Measurements from ENCODE around the gene CARM1.
"Not testable (repeated sequence)": the region's sequence is repeated elsewhere in the genome, so short reads cannot be mapped to it uniquely, and the experiment has no call there.

Gene CARM1

GRCh38 chr19:10872546-10873107, 1.3 kb downstream of the CARM1 start:
- DNase-seq (ENCODE audit: low read depth, low spot score): peak; percentile 16

- DNase-seq (ENCODE audit: low read depth, low spot score): no peak
These were observed 2.7 kb downstream of the CARM1 start for GRCh38 chr19:10874024-10874423.

DNA sequence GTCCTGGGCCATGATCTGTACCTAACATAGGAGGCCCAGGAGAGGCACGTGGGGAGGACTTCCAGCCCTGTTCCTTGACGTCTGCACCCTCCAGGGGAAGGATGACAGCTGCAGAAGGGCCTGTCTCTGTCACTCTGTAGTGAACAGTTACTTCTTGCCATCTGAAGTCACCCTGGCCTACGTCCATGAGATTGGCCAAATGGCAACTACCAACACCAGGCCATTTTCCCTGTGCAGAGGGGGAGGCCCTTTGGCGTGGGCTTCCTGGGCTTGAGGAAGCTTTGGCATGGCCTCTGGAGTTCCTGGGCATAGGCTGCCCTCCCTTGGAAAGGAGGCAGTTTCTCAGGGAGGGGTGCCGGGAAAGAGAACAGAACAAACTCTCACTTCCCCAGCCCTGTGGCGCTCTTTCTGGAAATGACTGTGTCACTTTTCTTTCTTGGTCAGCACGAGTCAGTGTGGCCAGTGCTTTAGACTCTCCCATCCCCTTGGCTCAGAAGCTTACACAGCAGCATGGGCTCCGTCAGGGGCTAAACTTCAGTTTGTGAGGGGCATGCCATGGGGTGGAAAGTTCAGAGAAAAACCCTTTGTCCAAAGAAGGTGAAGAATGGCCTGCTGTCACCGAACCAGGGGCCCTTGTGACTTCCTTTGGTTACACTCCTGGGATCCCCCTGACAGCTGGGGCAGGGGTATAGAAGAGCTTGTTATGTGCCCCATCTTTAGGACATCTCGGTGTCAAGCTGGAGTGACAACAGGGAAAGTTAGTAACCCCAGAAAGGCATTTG, 5.3 kb downstream of the CARM1 start:
- no peak for DNase-seq (ENCODE audit: low read depth, low spot score)

DNA sequence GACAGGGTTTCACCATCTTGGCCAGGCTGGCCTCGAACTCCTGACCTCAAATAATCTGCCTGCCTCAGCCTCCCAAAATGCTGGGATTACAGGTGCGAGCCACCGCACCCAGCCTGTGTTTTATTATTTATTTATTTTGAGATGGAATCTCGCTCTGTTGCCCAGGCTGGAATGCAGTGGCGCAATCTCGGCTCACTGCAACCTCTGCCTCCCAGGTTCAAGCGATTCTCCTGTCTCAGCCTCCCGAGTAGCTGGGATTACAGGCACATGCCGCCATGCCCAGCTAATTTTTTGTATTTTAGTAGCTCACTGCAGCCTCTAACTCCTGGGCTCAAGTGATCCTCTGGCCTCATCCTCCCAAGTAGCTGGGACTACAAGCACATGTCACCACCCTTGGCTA, 6.3 kb downstream of the CARM1 start:
- DNase-seq (ENCODE audit: low read depth, low spot score): not testable (repeated sequence)

DNA sequence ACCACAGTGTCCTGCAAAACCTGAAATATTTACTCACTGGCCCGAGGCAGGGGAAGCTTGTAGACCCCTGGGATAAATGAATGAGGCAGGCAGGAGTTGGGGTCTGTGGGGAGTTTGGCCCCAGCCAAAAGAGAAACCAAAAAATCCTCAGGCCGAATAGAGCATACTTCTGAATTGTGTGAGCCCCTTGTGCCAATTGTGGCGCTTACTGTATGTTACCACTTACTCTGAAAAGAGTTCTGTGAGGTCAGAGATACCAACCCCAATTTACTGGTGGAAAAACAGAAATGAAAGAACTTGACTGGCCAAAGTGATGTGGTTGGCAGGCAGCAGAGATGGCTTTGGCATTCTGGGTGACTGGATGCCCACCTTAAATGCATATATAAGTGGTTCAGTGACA, 6.9 kb downstream of the CARM1 start:
- DNase-seq (ENCODE audit: low read depth, low spot score): no peak

- DNase-seq (ENCODE audit: low read depth, low spot score): no peak
These were observed 10.2 kb downstream of the CARM1 start for GRCh38 chr19:10881403-10882107.

- no peak for DNase-seq (ENCODE audit: low read depth, low spot score)
These were observed 10.7 kb downstream of the CARM1 start for GRCh38 chr19:10882108-10882457.

- DNase-seq (ENCODE audit: low read depth, low spot score): no peak
These were observed 12.9 kb downstream of the CARM1 start for GRCh38 chr19:10884274-10884673.

DNA sequence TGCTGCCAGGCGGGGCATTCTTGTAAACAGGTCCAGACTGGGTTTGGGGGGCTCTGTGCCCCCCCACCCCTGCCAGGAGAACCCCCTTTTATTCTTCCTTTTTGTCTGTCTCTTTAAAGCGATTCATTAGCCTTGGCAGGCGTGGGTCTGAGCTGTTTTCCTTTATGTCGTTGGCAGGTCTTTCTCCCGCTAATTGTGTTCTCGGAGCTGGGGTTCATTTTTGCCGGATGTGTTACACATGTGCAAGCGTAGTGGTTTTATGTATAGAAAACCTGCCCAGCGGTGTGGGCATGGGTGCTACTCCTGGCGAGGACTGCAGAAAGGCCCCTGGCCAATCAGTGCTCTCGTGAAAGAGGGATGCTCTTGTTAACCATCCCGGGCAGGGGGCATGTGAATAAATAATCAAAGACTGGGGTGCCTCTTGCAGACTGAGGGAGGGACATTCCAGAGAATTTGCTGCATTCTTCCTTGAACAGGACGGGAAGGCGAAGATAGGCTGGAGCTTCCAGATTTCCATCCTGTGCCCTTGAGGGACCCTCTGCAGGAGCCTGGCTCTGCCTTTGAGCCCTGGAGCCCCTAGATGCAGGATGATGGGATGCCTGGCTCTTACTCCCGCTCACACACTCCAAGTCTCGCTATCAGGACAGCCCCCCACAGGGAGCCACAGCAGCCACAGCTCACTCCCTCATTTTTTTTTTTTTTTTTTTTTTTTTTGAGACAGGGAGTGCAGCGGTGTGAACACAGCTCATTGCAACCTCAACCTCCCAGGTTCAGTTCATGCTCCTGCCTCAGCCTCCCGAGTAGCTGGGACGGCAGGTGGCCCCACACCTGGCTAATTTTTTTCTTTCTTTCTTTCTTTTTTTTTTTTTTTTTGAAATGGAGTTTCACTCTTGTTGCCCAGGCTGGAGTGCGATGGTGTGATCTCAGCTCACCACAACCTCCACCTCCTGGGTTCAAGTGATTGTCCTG, 14.1 kb downstream of the CARM1 start:
- DNase-seq (ENCODE audit: low read depth, low spot score): no peak

- DNase-seq (ENCODE audit: low read depth, low spot score): no peak
These were observed 16.4 kb downstream of the CARM1 start for GRCh38 chr19:10887616-10888367.

GRCh38 chr19:10888421-10888866, 17.1 kb downstream of the CARM1 start:
- no peak for DNase-seq (ENCODE audit: low read depth, low spot score)

DNA sequence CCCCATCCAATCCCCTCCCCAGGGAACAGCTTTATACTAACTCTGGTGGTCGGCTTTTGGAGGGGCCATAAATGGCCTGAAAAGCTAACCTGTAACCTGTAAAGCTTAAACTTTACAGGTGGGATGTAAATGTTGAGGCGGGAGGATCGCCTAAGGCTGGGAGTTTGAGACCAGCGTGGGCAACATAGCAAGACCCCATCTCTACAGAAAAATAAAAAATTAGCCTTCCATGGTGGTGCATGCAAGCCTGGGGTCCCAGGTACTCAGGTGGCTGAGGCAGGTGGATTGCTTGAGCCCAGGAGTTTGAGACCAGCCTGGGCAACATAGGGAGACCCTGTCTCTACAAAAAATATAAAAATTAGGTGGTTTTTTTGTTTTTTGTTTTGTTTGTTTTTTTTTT, 18.5 kb downstream of the CARM1 start:
- no peak for DNase-seq (ENCODE audit: low read depth, low spot score)

GRCh38 chr19:10891405-10892086, 20.2 kb downstream of the CARM1 start:
- DNase-seq (ENCODE audit: low read depth, low spot score): no peak

- DNase-seq (ENCODE audit: low read depth, low spot score): no peak
These were observed 20.9 kb downstream of the CARM1 start for GRCh38 chr19:10892256-10892655.

DNA sequence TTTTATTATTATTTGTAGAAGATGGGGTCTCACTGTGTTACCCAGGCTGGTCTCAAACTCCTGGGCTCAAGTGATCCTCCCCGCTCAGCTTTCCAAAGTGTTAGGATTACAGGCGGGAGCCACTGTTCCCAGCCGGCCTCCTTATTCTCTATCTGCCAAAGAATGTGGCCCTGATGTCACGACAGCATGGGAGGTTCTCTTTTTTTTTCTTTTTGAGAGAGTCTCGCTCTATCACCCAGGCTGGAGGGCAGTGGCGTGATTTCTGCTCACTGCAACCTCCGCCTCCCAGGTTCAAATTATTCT, 23.5 kb downstream of the CARM1 start:
- DNase-seq (ENCODE audit: low read depth, low spot score): no peak

- DNase-seq (ENCODE audit: low read depth, low spot score): no peak
These were observed 24.0 kb downstream of the CARM1 start for GRCh38 chr19:10895363-10895762.

GRCh38 chr19:10895920-10896319, 24.6 kb downstream of the CARM1 start:
- DNase-seq (ENCODE audit: low read depth, low spot score): no peak

GRCh38 chr19:10896851-10897526, 25.6 kb downstream of the CARM1 start:
- DNase-seq (ENCODE audit: low read depth, low spot score): no peak

- no peak for DNase-seq (ENCODE audit: low read depth, low spot score)
These were observed 27.3 kb downstream of the CARM1 start for GRCh38 chr19:10898633-10899032.

DNA sequence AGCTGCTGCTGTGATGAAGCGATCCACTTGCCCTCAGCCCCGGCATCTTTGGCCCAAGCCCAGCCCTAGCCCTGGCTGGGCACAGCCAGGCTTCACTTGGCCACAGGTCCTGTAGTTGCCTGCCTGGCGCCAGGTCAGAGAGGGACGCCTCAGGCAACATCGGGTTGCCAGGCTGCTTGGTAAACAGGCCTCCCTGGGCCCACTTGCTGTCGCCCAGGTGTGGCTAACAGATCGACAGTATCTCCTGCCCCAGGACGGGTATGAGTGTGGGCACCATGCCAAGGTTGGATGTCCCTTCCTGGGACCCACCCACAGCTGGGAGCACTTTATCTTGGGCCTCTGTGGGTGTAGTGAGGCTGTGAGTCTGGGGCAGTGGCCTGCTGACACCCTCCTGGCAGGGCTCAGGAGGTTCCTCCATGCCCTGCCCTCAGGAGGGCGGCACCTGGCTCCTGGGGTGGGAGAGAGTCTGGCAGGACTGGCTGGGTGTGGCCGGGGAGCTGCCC, 27.8 kb downstream of the CARM1 start:
- no peak for DNase-seq (ENCODE audit: low read depth, low spot score)
